Measurements from ENCODE around the gene SP8.

The SP8 gene

DNA sequence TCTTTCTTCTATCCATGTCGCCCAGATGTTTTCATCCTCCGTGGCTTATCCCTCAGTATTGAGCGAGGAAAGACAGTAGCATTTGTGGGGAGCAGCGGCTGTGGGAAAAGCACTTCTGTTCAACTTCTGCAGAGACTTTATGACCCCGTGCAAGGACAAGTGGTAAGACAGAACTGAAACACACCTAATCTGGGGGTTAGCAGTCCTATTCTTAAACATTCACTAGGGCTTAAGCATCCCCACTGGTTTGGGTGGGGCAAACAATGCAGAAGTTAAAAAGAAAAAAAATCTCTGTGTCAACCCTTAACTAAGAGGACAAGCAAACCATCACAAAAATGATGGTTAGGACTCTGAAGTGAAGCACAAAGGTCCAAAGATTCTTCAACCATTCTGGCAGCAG is 43.8 kb downstream of the SP8 start:
- DNase-seq, result no peak
- H3K4me3 ChIP-seq (ENCODE audit: low read depth, low read length), result no peak overlapping the region
- H3K36me3 ChIP-seq, result no peaks in the 10 kb centered on the region
- H3K9me3 ChIP-seq, result no peaks in the 10 kb centered on the region
- TF ChIP-seq, protein P1, sequence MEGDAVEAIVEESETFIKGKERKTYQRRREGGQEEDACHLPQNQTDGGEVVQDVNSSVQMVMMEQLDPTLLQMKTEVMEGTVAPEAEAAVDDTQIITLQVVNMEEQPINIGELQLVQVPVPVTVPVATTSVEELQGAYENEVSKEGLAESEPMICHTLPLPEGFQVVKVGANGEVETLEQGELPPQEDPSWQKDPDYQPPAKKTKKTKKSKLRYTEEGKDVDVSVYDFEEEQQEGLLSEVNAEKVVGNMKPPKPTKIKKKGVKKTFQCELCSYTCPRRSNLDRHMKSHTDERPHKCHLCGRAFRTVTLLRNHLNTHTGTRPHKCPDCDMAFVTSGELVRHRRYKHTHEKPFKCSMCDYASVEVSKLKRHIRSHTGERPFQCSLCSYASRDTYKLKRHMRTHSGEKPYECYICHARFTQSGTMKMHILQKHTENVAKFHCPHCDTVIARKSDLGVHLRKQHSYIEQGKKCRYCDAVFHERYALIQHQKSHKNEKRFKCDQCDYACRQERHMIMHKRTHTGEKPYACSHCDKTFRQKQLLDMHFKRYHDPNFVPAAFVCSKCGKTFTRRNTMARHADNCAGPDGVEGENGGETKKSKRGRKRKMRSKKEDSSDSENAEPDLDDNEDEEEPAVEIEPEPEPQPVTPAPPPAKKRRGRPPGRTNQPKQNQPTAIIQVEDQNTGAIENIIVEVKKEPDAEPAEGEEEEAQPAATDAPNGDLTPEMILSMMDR (IDR thresholded peaks at IDR 0.05; ENCODE audit: low read depth, low read length), result no peak
- peaks cover 17% of the 10 kb centered on the region for H3K27me3 ChIP-seq
- no peaks in the 10 kb centered on the region for H3K4me1 ChIP-seq

DNA sequence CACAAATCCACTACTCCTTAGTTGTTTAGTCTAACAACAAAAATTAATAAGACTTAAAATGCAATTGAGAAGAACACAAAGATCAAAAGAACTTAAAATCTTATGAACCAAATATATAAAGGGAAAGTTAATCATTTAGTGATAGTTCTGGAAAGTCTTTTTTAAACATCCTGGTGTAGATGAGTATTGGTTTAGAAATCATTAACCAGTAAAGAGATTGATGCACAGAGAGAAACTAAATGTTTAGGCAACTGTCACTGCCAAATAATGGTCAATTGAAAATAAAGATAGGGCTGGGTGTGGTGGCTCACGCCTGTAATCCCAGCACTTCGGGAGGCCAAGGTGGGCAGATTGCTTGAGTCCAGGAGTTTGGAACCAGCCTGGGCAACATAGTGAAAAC is 44.9 kb downstream of the SP8 start:
- no peaks in the 10 kb centered on the region for H3K4me1 ChIP-seq
- no peak overlapping the region for H3K4me3 ChIP-seq (ENCODE audit: low read depth, low read length)
- H3K36me3 ChIP-seq, result no peaks in the 10 kb centered on the region
- H3K27me3 ChIP-seq, result peaks cover 13% of the 10 kb centered on the region; the same call in 1 of the 2 replicates
- TF ChIP-seq, protein P1 (IDR thresholded peaks at IDR 0.05; ENCODE audit: low read depth, low read length), result no peak
- no peak for DNase-seq
- no peaks in the 10 kb centered on the region for H3K9me3 ChIP-seq

DNA sequence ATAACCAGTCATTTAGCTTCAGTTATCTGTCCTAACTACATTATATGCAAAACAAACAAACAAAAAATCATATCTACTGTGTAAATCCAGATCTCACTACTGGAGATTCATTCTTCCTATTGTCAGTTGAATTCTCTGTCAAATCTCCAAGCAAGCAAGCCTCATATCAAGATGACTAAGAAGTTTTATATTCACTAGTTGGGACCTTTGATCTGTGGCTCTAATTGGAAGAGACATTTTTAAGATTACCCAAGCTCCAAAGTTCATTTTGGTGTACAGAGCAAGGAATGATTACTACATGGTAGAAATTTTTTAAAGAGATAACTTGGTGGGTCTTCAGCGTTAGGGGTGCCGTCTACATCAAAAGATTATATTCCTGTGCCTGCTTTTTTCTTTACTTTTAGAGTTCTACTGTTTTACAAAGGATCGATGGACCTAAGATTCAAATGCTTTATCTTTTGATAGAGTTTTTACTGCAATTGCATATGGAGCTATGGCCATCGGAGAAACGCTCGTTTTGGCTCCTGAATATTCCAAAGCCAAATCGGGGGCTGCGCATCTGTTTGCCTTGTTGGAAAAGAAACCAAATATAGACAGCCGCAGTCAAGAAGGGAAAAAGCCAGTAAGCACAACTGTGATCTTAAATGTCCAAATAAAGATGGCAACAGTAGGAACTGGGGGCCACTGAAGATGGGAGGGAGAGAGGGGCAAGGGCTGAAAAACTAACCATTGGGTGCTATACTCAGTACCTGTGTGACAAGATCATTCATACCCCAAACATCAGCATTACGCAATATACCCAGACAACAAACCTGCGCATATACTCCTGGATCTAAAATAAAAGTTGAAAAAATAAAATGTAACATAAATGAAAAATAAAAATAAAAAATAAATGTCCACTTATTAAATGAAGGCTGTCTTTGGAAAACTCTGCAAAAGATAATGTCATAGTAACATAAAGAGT is 47.9 kb downstream of the SP8 start:
- no peak for DNase-seq
- Histone ChIP-seq H3K4me1 (no peaks in the 10 kb centered on the region), H3K36me3 (no peaks in the 10 kb centered on the region), H3K4me3 (ENCODE audit: low read depth, low read length) (no peak overlapping the region), H3K27me3 (peaks cover 9% of the 10 kb centered on the region; the same call in 1 of the 2 replicates), H3K9me3 (no peaks in the 10 kb centered on the region)
- TF ChIP-seq, protein P1 (IDR thresholded peaks at IDR 0.05; ENCODE audit: low read depth, low read length), result no peak

DNA sequence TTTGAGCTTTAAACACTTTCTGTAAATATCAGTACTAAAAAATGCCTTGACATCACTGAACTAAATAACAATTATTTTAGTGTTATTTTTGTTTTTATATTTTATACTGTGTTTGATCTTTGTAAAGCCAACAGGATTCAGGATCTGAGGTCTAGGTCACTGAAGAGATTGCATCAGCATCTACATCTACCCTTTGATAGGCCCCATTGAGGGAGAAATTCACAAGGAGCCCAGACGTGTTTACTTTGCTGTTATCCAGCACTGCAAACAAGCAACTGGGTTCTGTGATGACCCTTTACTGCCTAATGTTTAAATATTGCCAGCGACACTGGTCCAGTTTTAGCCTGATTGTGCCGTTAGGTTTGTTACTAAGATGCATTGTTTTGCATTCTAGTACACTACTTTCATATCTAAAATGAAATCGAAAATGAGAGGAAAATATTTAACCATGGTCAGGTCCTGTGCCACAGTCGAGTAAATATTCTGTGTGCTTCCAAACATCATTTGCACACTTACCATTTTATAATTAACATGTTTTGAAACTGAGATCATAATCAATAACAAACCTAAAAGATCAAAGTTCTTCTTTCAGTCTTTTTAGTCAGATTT is 48.7 kb downstream of the SP8 start:
- peaks cover 9% of the 10 kb centered on the region; the same call in 1 of the 2 replicates for H3K27me3 ChIP-seq
- TF ChIP-seq, protein P1 (IDR thresholded peaks at IDR 0.05; ENCODE audit: low read depth, low read length), result no peak
- DNase-seq, result no peak
- H3K36me3 ChIP-seq, result no peaks in the 10 kb centered on the region
- H3K4me3 ChIP-seq (ENCODE audit: low read depth, low read length), result no peak overlapping the region
- H3K9me3 ChIP-seq, result no peaks in the 10 kb centered on the region
- H3K4me1 ChIP-seq, result no peaks in the 10 kb centered on the region

DNA sequence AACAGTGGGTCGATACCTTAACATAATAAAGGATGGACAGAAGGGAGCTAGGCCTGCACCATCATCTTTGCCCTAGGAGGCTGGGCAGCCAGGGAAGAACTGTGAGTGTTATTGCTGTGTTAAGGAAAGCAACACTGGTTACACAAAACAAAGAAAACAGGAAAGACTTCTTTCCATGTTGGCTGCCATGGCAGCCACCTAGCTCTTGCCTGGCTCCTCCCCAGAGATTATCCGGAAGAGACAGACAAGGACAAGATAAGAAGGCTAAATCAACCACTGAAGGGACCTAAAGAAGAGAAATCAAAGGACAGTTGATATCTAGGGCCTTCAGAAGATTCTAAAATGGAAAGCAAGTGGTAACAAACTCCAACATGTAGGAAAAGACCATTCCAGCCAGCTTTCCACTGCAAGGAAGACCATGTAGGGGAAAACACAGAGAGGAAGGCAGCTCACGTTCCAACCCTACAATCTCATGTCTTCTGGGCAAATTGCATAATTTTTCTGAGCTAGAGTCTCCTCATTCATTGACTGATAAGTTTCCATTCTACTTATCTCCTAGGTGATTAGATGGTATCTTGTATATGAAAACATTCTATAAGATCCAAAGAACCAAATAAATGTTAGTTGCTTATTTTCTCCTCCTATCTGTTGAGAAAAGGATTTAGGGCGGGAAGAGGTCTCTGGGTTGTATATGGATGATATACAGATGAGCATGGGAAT is 51.2 kb downstream of the SP8 start:
- no peak for DNase-seq
- Histone ChIP-seq H3K36me3 (no peaks in the 10 kb centered on the region), H3K9me3 (no peaks in the 10 kb centered on the region), H3K4me1 (no peaks in the 10 kb centered on the region), H3K27me3 (peaks cover 4% of the 10 kb centered on the region; the same call in 1 of the 2 replicates), H3K4me3 (ENCODE audit: low read depth, low read length) (no peak overlapping the region)
- TF ChIP-seq, protein P1 (IDR thresholded peaks at IDR 0.05; ENCODE audit: low read depth, low read length), result no peak

Measured in BE2C (cell line).